Measurements from ENCODE around the gene CCND1.

GRCh38 chr11:69632900-69633299 is 8.1 kb upstream of the CCND1 start:
- TF ChIP-seq, protein P1, sequence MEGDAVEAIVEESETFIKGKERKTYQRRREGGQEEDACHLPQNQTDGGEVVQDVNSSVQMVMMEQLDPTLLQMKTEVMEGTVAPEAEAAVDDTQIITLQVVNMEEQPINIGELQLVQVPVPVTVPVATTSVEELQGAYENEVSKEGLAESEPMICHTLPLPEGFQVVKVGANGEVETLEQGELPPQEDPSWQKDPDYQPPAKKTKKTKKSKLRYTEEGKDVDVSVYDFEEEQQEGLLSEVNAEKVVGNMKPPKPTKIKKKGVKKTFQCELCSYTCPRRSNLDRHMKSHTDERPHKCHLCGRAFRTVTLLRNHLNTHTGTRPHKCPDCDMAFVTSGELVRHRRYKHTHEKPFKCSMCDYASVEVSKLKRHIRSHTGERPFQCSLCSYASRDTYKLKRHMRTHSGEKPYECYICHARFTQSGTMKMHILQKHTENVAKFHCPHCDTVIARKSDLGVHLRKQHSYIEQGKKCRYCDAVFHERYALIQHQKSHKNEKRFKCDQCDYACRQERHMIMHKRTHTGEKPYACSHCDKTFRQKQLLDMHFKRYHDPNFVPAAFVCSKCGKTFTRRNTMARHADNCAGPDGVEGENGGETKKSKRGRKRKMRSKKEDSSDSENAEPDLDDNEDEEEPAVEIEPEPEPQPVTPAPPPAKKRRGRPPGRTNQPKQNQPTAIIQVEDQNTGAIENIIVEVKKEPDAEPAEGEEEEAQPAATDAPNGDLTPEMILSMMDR (IDR thresholded peaks at IDR 0.05): no peak
- no peak for TF ChIP-seq EZH2 (IDR thresholded peaks at IDR 0.05)

Data from neural progenitor cell (in vitro differentiated cells).